Testis (tissue), 3 donors: Measurements from ENCODE around the gene LRRTM4. TPM values are rescaled to one million over a fixed set of nuclear protein-coding genes. Genes with fewer than 3 reads are reported as not detected.

Source experiments
- DNase-seq: peaks from one replicate; pipeline ENCODE4 v3.0.0-alpha.2; 2019
- H3K27ac ChIP-seq, 2 donors: fragments of 200-600 bp; sonication (generic); one replicate each; pipeline ENCODE4 v1.5.1; 2019
- H3K27me3 ChIP-seq: fragments of 200-600 bp; sonication (generic); one replicate; pipeline ENCODE4 v1.5.1; 2019
- H3K36me3 ChIP-seq: fragments of 200-600 bp; sonication (generic); one replicate; pipeline ENCODE4 v1.5.1; 2017; ENCODE audit warnings: low read depth; ENCODE audit errors: missing control alignments
- H3K4me1 ChIP-seq: fragments of 200-600 bp; sonication (generic); one replicate; pipeline ENCODE4 v1.5.1; 2019
- H3K4me3 ChIP-seq, 2 donors: fragments of 200-600 bp; sonication (generic); one replicate each; pipeline ENCODE4 v1.5.1; 2017 to 2019
- H3K9me3 ChIP-seq: fragments of 200-600 bp; sonication (generic); one replicate; pipeline ENCODE4 v1.5.1; 2017
- POLR2A ChIP-seq: fragments of 450-650 bp; IDR thresholded peaks from one replicate; pipeline ENCODE4 v1.6.1; 2017; ENCODE audit warnings: antibody characterized with exemption, mild to moderate bottlenecking, moderate library complexity
- WGBS, 2 donors: methylation state at CpG; one replicate each; pipeline ENCODE4 v1.1.5; 2018; 5-methylcytosine and 5-hydroxymethylcytosine counted together
- intact Hi-C: fragments of 100-400 bp; cut with DNase I; formaldehyde crosslinking; loops from one replicate; pipeline ENCODE4 v1.15.1; 2023; ENCODE audit warnings: low total_unique reads
- polyA plus RNA-seq: library from polyadenylated mRNA; stranded (reverse); fragments of 350-450 nt; fragmentation: Illumina TruSeq; extraction: RNeasy Lipid Tissue Mini Kit (QIAGEN cat#74804); gene quantifications from one replicate; pipeline ENCODE4 v1.2.3, GENCODE V29; 2014; ENCODE audit warnings: low read depth, low replicate concordance; ENCODE audit not compliant: insufficient read depth
- total RNA-seq, 2 donors: library from RNA; depleted of rRNA; stranded (reverse); fragments of >200 nt; gene quantifications; one replicate each; pipeline ENCODE4 v1.2.3, GENCODE V29; 2016
- TF ChIP-seq, protein P1 (sequence below), 3 experiments: fragments of 450-650 bp in 2 of 3; fragments of 200-600 bp in 1 of 3; sonication (generic) in 1 of 3; IDR thresholded peaks; one replicate each; pipeline ENCODE4 v1.5.1; 2016 to 2019; ENCODE audit warnings: antibody characterized with exemption in 3 of 3, mild to moderate bottlenecking in 2 of 3, moderate library complexity in 1 of 3

The LRRTM4 gene
- total and polyA plus RNA-seq, 3 donors from 2014 or later: 0.08 to 0.19 (median 0.13) TPM

GRCh38 chr2:76737607-76738006 lies 784.6 kb downstream of the LRRTM4 start:
- WGBS, 2 donors: 94 to 100% methylated on average over 1 of the region's 1 CpG
- intact Hi-C loops: no loop called here
- H3K9me3 ChIP-seq: no peaks in the 10 kb centered on the region
- TF ChIP-seq POLR2A: no peak
- TF ChIP-seq, protein P1, sequence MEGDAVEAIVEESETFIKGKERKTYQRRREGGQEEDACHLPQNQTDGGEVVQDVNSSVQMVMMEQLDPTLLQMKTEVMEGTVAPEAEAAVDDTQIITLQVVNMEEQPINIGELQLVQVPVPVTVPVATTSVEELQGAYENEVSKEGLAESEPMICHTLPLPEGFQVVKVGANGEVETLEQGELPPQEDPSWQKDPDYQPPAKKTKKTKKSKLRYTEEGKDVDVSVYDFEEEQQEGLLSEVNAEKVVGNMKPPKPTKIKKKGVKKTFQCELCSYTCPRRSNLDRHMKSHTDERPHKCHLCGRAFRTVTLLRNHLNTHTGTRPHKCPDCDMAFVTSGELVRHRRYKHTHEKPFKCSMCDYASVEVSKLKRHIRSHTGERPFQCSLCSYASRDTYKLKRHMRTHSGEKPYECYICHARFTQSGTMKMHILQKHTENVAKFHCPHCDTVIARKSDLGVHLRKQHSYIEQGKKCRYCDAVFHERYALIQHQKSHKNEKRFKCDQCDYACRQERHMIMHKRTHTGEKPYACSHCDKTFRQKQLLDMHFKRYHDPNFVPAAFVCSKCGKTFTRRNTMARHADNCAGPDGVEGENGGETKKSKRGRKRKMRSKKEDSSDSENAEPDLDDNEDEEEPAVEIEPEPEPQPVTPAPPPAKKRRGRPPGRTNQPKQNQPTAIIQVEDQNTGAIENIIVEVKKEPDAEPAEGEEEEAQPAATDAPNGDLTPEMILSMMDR (IDR thresholded peaks at IDR 0.05): no peak
- no peaks in the 10 kb centered on the region for H3K27me3 ChIP-seq
- no peak for DNase-seq
- no peak overlapping the region for H3K4me3 ChIP-seq
- no peaks in the 10 kb centered on the region for H3K4me1 ChIP-seq
- H3K36me3 ChIP-seq: no peaks in the 10 kb centered on the region
- no peak overlapping the region for H3K27ac ChIP-seq

GRCh38 chr2:76733736-76734135 lies 788.4 kb downstream of the LRRTM4 start:
- TF ChIP-seq, protein P1 (IDR thresholded peaks at IDR 0.05): no peak
- no peak for TF ChIP-seq POLR2A
- DNase-seq: no peak

GRCh38 chr2:76731157-76731556 lies 791.0 kb downstream of the LRRTM4 start:
- TF ChIP-seq, protein P1 (IDR thresholded peaks at IDR 0.05): no peak
- TF ChIP-seq POLR2A: no peak
- no peak for DNase-seq
- H3K27me3 ChIP-seq: no peaks in the 10 kb centered on the region
- WGBS, 2 donors: 90 to 92% methylated on average over 4 of the region's 4 CpGs
- H3K4me3 ChIP-seq: no peak overlapping the region
- intact Hi-C loops: no loop called here
- no peaks in the 10 kb centered on the region for H3K36me3 ChIP-seq
- no peaks in the 10 kb centered on the region for H3K9me3 ChIP-seq
- no peak overlapping the region for H3K27ac ChIP-seq
- H3K4me1 ChIP-seq: no peaks in the 10 kb centered on the region

More at GRCh38 chr2:76733736-76734135, 788.4 kb downstream of the LRRTM4 start:
- no peaks in the 10 kb centered on the region for H3K27me3 ChIP-seq
- no peaks in the 10 kb centered on the region for H3K9me3 ChIP-seq
- no peaks in the 10 kb centered on the region for H3K36me3 ChIP-seq
- intact Hi-C loops: no loop called here
- H3K4me3 ChIP-seq: no peak overlapping the region
- H3K4me1 ChIP-seq: no peaks in the 10 kb centered on the region
- H3K27ac ChIP-seq: no peak overlapping the region

- WGBS, 2 donors: 87 to 90% methylated on average over 4 of the region's 4 CpGs
- Histone ChIP-seq H3K4me1 (no peaks in the 10 kb centered on the region), H3K9me3 (no peaks in the 10 kb centered on the region), H3K4me3 (no peak overlapping the region), H3K27me3 (no peaks in the 10 kb centered on the region), H3K36me3 (no peaks in the 10 kb centered on the region), H3K27ac (no peak overlapping the region)
- DNase-seq: no peak
- intact Hi-C loops: no loop called here
- TF ChIP-seq, protein P1 (IDR thresholded peaks at IDR 0.05): no peak
- TF ChIP-seq POLR2A: no peak
Observed at GRCh38 chr2:76730021-76730420, 792.2 kb downstream of the LRRTM4 start.

DNA sequence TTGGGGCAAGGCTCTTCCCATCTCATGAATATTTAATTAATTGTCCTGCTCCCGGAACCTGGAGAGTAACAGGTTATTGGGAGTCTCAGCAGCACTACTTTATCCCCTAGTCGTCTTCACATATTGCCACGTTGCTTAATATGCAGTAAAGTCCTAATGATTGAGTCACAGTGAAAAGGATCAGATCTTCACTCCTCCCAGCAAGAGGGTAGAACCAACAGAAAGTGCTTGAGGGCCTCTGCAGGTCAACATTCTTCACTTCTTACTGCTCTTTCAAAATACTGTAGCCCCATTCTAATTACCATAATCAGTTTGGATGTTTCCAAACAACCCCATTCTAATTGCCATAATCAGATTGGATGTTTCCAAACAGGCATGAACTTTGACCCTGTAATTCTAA lies 801.0 kb downstream of the LRRTM4 start:
- Histone ChIP-seq H3K4me1 (no peaks in the 10 kb centered on the region), H3K9me3 (no peaks in the 10 kb centered on the region), H3K27ac (no peak overlapping the region), H3K27me3 (no peaks in the 10 kb centered on the region), H3K36me3 (no peaks in the 10 kb centered on the region), H3K4me3 (no peak overlapping the region)
- 79% methylated on average over 3 of the region's 3 CpGs for WGBS, 2 donors
- intact Hi-C loops: no loop called here
- no peak for DNase-seq
- TF ChIP-seq, protein P1 (IDR thresholded peaks at IDR 0.05): no peak
- no peak for TF ChIP-seq POLR2A
